Skin of body (tissue), 2 donors: ENCODE data around the gene SKI. TPM values are rescaled to one million over a fixed set of nuclear protein-coding genes. Genes with fewer than 3 reads are reported as not detected.
"Not testable (repeated sequence)": the region's sequence is repeated elsewhere in the genome, so short reads cannot be mapped to it uniquely, and the experiment has no call there.

ENCODE experiments used
- DNase-seq: peaks from one replicate; lab custom pipeline; 2025; lab: John Stamatoyannopoulos, UW
- total RNA-seq: library from RNA; depleted of rRNA; stranded (reverse); fragments of >200 nt; gene quantifications from one replicate; pipeline ENCODE4 v1.2.3, GENCODE V29; 2014

SKI gene
- total RNA-seq, 1 donor from 2014 or later, result 28.4 TPM

GRCh38 chr1:2259668-2260402 lies 31.7 kb downstream of the SKI start:
- no peak for DNase-seq

DNA sequence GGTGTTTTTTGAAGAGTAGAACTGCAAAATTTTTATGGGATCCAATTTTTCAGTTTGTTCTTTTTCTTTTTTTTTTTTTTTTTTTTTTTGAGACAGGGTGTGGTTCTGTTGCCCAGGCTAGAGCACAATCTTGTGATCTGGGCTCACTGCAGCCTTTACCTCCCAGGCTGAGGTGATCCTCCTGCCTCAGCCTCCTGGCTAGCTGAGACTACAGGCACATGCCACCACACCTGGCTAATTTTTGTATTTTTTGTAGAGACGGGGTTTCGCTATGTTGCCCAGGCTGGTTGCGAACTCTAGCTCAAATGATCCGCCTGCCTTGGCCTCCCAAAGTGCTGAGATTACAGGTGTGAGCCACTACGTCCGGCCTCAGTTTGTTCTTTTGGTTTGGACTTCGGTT lies 32.4 kb downstream of the SKI start:
- DNase-seq, result not testable (repeated sequence)

GRCh38 chr1:2260917-2261316 lies 32.8 kb downstream of the SKI start:
- no peak for DNase-seq

DNA sequence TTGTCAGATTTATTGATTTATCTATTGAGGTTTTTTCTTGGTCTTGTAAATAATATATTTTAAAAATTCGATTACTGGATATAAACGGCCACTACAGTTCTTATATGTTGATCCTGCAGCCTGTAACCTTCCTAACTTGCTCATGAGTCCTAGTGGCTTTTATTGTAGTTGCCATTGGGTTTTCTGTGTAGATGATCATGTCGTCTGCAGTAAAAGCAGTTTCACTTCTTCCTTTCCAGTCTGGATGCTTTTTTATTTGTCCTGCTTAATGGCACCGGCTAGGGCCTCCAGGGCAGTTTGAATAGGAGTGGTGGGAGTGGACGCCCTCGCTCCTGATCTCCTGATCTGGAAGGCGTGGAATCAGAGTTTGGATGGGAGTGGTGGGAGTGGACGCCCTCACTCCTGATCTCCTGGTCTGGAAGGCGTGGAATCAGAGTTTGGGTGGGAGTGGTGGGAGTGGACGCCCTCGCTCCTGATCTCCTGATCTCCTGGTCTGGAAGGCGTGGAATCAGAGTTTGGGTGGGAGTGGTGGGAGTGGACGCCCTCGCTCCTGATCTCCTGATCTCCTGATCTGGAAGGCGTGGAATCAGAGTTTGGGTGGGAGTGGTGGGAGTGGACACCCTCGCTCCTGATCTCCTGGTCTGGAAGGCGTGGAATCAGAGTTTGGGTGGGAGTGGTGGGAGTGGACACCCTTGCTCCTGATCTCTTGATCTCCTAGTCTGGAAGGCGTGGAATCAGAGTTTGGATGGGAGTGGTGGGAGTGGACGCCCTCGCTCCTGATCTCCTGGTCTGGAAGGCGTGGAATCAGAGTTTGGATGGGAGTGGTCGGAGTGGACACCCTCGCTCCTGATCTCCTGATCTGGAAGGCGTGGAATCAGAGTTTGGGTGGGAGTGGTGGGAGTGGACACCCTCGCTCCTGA lies 33.6 kb downstream of the SKI start:
- DNase-seq, result not testable (repeated sequence)

GRCh38 chr1:2266301-2266975 lies 38.3 kb downstream of the SKI start:
- no peak for DNase-seq

- no peak for DNase-seq
Measured at GRCh38 chr1:2267051-2267830, 39.1 kb downstream of the SKI start.

DNA sequence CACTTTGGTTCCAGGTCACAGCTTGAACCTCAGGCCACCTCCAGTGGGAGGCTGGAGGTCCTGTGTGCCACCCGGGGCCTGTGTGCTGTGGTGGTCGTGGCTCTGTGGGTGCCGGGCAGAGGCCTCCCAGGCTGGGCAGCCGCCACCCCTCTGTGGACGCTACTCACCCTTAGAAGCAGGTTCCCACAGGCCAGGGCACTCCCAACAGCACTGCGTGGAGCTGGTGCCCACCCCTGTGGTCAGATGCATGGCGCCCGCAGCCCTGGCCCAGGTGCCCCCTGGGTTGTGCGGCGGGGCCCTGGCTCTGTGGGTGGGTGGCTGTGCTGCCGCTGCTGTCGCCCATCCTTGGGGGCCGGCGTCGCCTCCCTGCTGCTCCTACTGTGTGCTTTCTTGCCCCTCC lies 39.7 kb downstream of the SKI start:
- DNase-seq, result no peak

DNA sequence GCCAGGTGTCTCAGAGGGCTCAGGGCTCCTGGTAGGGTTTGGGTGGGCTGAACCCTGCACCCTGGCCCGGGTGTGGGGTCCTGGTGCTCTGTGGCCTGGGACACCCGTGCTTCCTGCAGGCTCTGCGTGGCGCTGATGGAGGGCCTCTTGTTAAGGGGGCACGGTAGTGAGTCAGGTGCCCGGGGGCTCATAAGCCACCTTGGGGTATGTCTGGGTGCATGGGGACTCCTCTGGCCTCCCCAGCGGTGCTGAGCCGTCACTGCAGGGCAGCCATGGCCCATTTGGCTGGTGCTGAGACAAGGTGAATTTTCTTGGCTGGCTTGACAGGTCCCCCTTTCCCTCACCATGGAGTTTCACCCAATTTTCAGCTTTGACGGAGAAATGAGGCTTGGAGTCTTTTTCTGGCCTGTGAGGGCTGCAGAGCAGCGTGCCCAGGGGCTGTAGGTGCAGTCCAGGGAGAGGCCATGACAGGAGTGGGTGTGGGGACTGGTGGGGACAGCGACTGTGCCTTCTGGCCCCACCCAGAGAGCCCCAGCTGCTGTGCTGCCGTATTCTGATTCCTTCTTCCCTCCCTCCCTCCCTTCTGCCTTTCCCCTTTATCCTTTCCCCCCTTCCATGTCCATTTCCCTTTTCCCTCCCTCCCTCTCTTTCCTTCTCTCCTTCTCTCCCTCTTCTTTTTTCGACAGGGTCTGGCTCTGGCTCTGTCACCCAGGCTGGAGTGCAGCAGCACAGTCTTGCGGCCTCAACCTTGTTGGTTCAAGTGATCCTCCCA lies 40.4 kb downstream of the SKI start:
- DNase-seq, result no peak

DNA sequence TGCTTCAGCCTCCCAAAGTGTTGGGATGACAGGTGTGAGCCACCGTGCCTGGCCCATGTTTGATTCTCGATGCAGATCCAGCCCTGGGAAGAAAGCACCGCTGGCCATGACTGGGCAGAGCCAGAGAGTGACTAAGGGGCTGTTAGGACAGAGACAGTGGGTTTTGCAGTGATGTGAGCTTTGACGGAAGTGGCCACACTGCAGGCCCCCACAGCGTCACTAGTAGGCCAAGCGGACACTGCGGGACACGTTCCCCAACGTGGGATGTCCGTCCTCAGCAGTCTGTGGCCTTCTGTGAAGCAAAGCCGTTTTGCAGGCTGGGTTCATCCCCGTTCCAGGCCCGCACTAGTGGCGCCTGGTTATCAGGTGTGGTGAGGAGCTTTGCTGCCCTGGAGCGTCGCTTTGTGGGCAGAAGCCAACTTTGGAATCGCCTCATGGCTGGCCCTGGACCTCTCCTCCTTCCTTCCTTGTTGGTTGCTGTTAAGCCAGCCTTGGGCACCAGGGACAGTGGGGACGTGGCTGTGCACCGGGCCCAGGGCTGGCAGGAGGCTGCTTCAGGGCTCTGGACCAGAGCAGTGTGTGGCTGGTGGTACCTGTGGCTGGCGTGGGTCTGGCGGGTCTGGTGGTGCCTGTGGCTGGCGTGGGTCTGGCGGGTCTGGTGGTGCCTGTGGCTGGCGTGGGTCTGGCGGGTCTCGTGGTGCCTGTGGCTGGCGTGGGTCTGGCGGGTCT lies 41.2 kb downstream of the SKI start:
- DNase-seq, result no peak

DNA sequence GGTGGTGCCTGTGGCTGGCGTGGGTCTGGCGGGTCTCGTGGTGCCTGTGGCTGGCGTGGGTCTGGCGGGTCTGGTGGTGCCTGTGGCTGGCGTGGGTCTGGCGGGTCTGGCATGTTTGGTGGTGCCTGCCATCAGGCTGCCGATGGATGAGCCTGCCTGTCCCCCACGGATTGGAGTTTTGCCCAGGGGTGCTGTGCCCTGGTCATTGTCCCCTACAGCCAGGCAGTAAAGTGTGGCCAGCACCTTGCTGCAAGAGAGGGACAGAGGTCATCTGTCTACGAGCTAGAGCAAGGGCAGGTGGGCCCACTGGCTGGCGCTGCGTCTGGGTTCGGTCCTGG lies 41.8 kb downstream of the SKI start:
- DNase-seq, result no peak

- no peak for DNase-seq
Measured at GRCh38 chr1:2270260-2271100, 42.4 kb downstream of the SKI start.

- DNase-seq, result no peak
Measured at GRCh38 chr1:2271211-2271721, 43.1 kb downstream of the SKI start.

DNA sequence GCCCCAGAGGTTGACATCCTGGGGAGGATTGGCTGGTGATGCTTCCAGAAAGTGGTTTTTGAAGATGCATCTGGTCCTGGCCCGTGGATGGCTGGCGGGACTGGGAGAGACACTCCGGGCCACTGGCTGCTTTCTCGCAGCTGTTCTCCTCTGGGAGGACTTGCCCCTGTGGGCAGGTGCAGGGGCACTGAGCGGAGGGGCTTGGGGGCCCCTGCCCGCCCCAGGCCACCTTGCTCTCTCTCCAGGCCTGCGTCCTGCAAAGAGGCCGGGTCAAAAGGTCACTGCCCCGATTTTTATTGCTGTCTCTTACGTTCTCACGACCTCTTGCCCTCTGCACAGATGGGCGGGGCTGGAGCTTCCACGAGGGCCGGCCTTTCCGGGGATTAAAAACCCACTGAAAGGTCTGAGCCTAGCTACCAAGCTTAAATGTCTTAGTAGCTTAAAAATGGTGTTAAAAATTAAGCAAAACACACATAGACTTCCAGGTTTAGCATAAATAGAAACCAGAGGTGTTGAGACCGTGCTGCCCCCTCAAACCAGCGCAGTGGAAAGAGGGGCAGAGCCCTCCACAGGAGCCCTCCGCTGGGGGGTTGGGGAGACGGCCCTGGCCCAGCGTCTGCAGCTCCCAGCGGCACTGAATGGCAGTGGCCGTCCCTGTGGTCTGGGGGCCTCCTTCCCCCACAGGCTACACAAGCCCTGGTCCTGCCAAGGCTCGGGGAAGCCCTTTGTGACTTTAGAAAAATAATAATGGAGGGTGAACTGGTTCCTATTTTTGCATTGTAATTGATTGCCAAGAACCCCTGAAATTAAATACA lies 43.9 kb downstream of the SKI start:
- no peak for DNase-seq

DNA sequence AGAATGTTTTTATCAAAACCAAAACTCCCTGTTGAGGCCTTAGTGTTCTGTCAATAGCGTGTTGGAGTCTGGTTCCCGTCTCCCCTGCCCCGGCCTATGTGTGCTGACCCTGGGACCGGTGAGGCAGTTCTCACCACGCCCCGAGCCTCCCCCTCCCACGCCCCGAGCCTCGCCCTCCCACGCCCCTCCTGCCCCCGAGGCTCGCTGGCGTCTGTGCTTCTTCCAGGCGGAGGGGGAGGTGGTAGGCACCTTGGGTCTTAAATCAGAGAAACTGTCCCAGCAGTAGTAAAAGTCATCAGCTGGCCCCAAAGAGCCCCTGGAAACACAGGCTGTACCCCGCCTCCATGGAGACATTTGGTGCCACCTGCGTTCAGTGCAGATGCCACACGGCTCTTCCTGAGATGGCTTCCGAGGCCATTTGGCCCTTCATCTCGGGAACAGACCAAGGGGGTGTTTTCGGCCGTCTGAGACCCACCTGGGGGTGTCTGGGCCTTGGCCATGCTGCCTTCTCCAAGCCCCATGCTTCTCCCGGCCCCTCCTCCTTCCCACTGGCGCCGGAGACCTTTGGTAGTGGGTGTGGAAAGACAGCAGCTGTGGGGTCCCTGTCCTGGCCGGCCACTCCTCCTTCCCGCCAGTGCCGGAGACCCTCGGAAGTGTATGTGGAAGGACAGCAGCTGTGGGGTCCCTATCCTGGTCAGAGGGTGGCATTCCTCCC lies 44.7 kb downstream of the SKI start:
- DNase-seq, result no peak

DNA sequence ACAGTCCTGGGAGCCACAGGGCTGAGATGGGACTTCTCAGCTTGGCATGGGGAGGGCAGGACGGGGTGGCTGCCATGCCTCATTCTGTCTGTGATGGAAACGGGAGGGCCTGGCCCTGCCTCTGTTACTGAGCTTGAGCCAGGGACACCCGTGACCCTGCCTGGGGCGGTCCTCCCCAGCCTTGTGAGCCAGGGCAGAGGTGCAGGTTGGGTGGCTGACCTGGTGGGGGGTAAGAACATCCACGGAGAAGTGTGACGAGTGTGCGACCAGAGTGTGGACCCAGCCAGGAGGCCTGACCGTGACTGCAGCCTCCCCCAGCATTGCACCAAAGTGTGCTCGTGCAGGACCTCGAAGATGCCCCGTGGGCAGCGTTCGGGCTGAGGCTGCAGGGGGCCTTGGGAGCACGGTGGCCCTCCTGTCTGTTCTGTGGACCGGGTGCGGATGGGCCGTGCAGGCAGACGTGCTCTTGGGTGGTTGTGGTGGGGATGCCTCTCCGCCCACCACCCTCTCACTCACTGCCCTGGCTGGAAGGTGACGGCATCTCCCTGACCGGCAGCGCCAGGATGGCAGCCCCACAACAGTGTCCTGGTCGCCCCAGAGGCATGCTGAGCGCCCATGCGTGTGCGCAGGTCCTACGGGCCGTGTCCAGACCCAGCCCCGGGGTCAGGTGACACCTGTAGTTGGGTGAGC lies 45.4 kb downstream of the SKI start:
- no peak for DNase-seq

DNA sequence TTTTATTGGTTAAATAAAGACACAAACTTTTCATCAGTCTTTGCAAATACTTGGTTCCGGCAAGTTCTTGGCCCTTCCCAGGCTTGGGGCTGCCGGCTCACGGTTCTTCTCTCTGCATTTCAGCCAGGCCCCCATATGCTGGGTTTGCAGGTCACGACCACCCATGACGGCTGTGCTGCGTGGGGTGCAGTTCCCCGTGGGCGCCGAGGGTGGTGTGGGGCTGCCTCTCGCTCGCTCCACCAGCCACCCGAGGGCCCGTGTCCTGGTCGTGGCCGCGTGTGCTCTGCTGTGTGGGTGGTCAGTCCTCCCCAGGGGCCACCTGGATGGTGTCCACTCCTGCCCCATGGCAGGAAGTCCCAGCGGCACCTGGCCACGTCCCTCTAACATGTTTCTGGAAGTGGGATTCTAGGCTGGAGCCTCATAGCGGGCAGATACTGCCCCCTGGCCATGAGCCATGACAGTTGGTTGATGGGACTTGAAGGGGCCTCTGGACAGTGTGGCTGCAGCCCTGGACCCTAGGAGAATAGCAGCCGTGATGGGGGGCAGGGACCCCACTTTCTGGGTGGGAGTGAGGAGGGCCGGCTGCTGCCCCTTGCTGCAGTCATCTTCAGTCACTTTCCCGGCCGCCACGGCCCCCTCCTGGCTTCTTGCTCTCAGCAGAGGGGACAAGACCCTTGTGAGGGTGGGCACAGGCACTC lies 46.3 kb downstream of the SKI start:
- no peak for DNase-seq
